Measurements from ENCODE around the gene GABRB3.
"Not testable (repeated sequence)": the region's sequence is repeated elsewhere in the genome, so short reads cannot be mapped to it uniquely, and the experiment has no call there.

GABRB3 gene

GRCh38 chr15:26721232-26721967 is 51.5 kb downstream of the GABRB3 start:
- TF ChIP-seq ZNF514 (tag by site-specific recombination; IDR thresholded peaks at IDR 0.05) = no peak
- no peak for TF ChIP-seq ZNF132 (tag by site-specific recombination; IDR thresholded peaks at IDR 0.05; ENCODE audit: borderline replicate concordance)
- no peak for TF ChIP-seq YY1 (tag by site-specific recombination; IDR thresholded peaks at IDR 0.05)
- TF ChIP-seq ZNF529 (tag by site-specific recombination; IDR thresholded peaks at IDR 0.05; ENCODE audit: insufficient replicate concordance) = no peak
- Histone ChIP-seq H3K36me3 (ENCODE audit: control insufficient read depth in 2 of 2, insufficient read depth in 1 of 2, low read length in 2 of 2) (no peaks in the 10 kb centered on the region), H3K27ac (ENCODE audit: extremely low read depth, low read depth, low read length) (no peak overlapping the region), H3K4me3 (ENCODE audit: low read depth, low read length) (no peak overlapping the region), H3K4me1 (ENCODE audit: control insufficient read depth, insufficient read depth, low read length) (no peaks in the 10 kb centered on the region), H3K9me3 (ENCODE audit: control insufficient read depth, insufficient read depth, low read depth, low read length) (no peaks in the 10 kb centered on the region)
- ChIA-PET POLR2A (no interaction called here), CTCF (interaction anchor here (0.6 to 1.1 kb wide), 2 partner anchors 1213 to 1506 kb away, joined by 3 read pairs; no protein-coding TSS in a partner anchor)

- POLR2A ChIA-PET = interaction anchor here (0.7 kb wide), 1 partner anchor 59 kb away, joined by 5 read pairs; no protein-coding TSS in a partner anchor
- H3K4me1 ChIP-seq (ENCODE audit: control insufficient read depth, insufficient read depth, low read length) = no peaks in the 10 kb centered on the region
- no peak overlapping the region for H3K4me3 ChIP-seq (ENCODE audit: low read depth, low read length)
Measured at GRCh38 chr15:26720546-26720945, 52.3 kb downstream of the GABRB3 start.

GRCh38 chr15:26719866-26720265 is 53.0 kb downstream of the GABRB3 start:
- H3K27ac ChIP-seq (ENCODE audit: extremely low read depth, low read depth, low read length); H3K36me3 ChIP-seq (ENCODE audit: control insufficient read depth in 2 of 2, insufficient read depth in 1 of 2, low read length in 2 of 2); H3K9me3 ChIP-seq (ENCODE audit: control insufficient read depth, insufficient read depth, low read depth, low read length); H3K4me3 ChIP-seq (ENCODE audit: low read depth, low read length); H3K4me1 ChIP-seq (ENCODE audit: control insufficient read depth, insufficient read depth, low read length); CTCF ChIA-PET: not testable (repeated sequence)
- POLR2A ChIA-PET = interaction anchor here (0.7 kb wide), 1 partner anchor 60 kb away, joined by 5 read pairs; no protein-coding TSS in a partner anchor

More at GRCh38 chr15:26720546-26720945, 52.3 kb downstream of the GABRB3 start:
- H3K27ac ChIP-seq (ENCODE audit: extremely low read depth, low read depth, low read length) = no peak overlapping the region
- CTCF ChIA-PET = no interaction called here
- no peaks in the 10 kb centered on the region for H3K36me3 ChIP-seq (ENCODE audit: control insufficient read depth in 2 of 2, insufficient read depth in 1 of 2, low read length in 2 of 2)
- TF ChIP-seq ZNF324 (tag by site-specific recombination; IDR thresholded peaks at IDR 0.05) (no peak), ZNF558 (tag by site-specific recombination; IDR thresholded peaks at IDR 0.05) (no peak), ZNF221 (tag by site-specific recombination; IDR thresholded peaks at IDR 0.05; ENCODE audit: borderline replicate concordance) (no peak)
- no peaks in the 10 kb centered on the region for H3K9me3 ChIP-seq (ENCODE audit: control insufficient read depth, insufficient read depth, low read depth, low read length)

- Histone ChIP-seq H3K4me1 (ENCODE audit: control insufficient read depth, insufficient read depth, low read length) (no peaks in the 10 kb centered on the region), H3K9me3 (ENCODE audit: control insufficient read depth, insufficient read depth, low read depth, low read length) (no peaks in the 10 kb centered on the region), H3K4me3 (ENCODE audit: low read depth, low read length) (no peak overlapping the region), H3K27ac (ENCODE audit: extremely low read depth, low read depth, low read length) (no peak overlapping the region), H3K36me3 (ENCODE audit: control insufficient read depth in 2 of 2, insufficient read depth in 1 of 2, low read length in 2 of 2) (no peaks in the 10 kb centered on the region)
- POLR2A ChIA-PET = no interaction called here
- CTCF ChIA-PET = no interaction called here
- no peak for TF ChIP-seq PRDM6 (tag by site-specific recombination; IDR thresholded peaks at IDR 0.05)
- no peak for TF ChIP-seq ZSCAN30 (tag by site-specific recombination; IDR thresholded peaks at IDR 0.05)
- TF ChIP-seq ZNF785 (tag by site-specific recombination; IDR thresholded peaks at IDR 0.05) = no peak
- no peak for TF ChIP-seq ZNF654 (tag by site-specific recombination; IDR thresholded peaks at IDR 0.05; ENCODE audit: low read depth)
- no peak for TF ChIP-seq ZNF433 (tag by site-specific recombination; IDR thresholded peaks at IDR 0.05; ENCODE audit: low read depth)
- TF ChIP-seq ZNF621 (tag by site-specific recombination; IDR thresholded peaks at IDR 0.05) = no peak
Measured at GRCh38 chr15:26716069-26716468, 56.8 kb downstream of the GABRB3 start.

GRCh38 chr15:26713498-26713897 is 59.4 kb downstream of the GABRB3 start:
- no peaks in the 10 kb centered on the region for H3K4me1 ChIP-seq (ENCODE audit: control insufficient read depth, insufficient read depth, low read length)
- CTCF ChIA-PET = interaction anchor here (0.7 kb wide), 1 partner anchor 599 kb away, joined by 3 read pairs; no protein-coding TSS in a partner anchor
- no peak for TF ChIP-seq ZNF629 (tag by site-specific recombination; IDR thresholded peaks at IDR 0.05)
- no peak for TF ChIP-seq ZBTB49 (tag by site-specific recombination; IDR thresholded peaks at IDR 0.05; ENCODE audit: low read depth)
- TF ChIP-seq ZBTB21 (tag by site-specific recombination; IDR thresholded peaks at IDR 0.05) = no peak
- no peak for TF ChIP-seq RBAK (tag by site-specific recombination; IDR thresholded peaks at IDR 0.05)
- TF ChIP-seq PRDM1 (tag by site-specific recombination; IDR thresholded peaks at IDR 0.05) = no peak
- TF ChIP-seq KLF8 (tag by site-specific recombination; IDR thresholded peaks at IDR 0.05) = no peak
- no peak for TF ChIP-seq ZNF521 (tag by site-specific recombination; IDR thresholded peaks at IDR 0.05)

More at GRCh38 chr15:26713498-26713897, 59.4 kb downstream of the GABRB3 start:
- Histone ChIP-seq H3K36me3 (ENCODE audit: control insufficient read depth in 2 of 2, insufficient read depth in 1 of 2, low read length in 2 of 2) (no peaks in the 10 kb centered on the region), H3K9me3 (ENCODE audit: control insufficient read depth, insufficient read depth, low read depth, low read length) (no peaks in the 10 kb centered on the region), H3K4me3 (ENCODE audit: low read depth, low read length) (no peak overlapping the region), H3K27ac (ENCODE audit: extremely low read depth, low read depth, low read length) (no peak overlapping the region)
- POLR2A ChIA-PET = no interaction called here

Data from HEK293 (cell line).